ENCODE data around the gene ARHGAP26.

The ARHGAP26 gene

GRCh38 chr5:143037708-143038107 is 267.5 kb downstream of the ARHGAP26 start:
- no peak for DNase-seq (ENCODE audit: low spot score)

GRCh38 chr5:143040622-143041021 is 270.4 kb downstream of the ARHGAP26 start:
- TF ChIP-seq CTCF (IDR thresholded peaks at IDR 0.05) = no peak
- Histone ChIP-seq H3K27ac (no peak overlapping the region), H3K4me3 (no peak overlapping the region)
- no peak for DNase-seq (ENCODE audit: low spot score)

More at GRCh38 chr5:143037708-143038107, 267.5 kb downstream of the ARHGAP26 start:
- TF ChIP-seq CTCF (IDR thresholded peaks at IDR 0.05) = no peak
- Histone ChIP-seq H3K4me3 (no peak overlapping the region), H3K27ac (no peak overlapping the region)

GRCh38 chr5:143041461-143041860 is 271.3 kb downstream of the ARHGAP26 start:
- no peak overlapping the region for H3K27ac ChIP-seq
- TF ChIP-seq CTCF (IDR thresholded peaks at IDR 0.05) = no peak
- no peak overlapping the region for H3K4me3 ChIP-seq
- no peak for DNase-seq (ENCODE audit: low spot score)

GRCh38 chr5:143041972-143042770 is 272.0 kb downstream of the ARHGAP26 start:
- no peak for TF ChIP-seq CTCF (IDR thresholded peaks at IDR 0.05)
- no peak for DNase-seq (ENCODE audit: low spot score)
- H3K4me3 ChIP-seq = no peak overlapping the region
- H3K27ac ChIP-seq = peak overlapping the region in 1 of 2 donors; percentile 20

GRCh38 chr5:143044265-143044664 is 274.1 kb downstream of the ARHGAP26 start:
- DNase-seq (ENCODE audit: low spot score) = no peak
- no peak for TF ChIP-seq CTCF (IDR thresholded peaks at IDR 0.05)
- Histone ChIP-seq H3K4me3 (no peak overlapping the region), H3K27ac (no peak overlapping the region)

- TF ChIP-seq CTCF (IDR thresholded peaks at IDR 0.05) = no peak
- no peak for DNase-seq (ENCODE audit: low spot score)
- H3K4me3 ChIP-seq = no peak overlapping the region
- no peak overlapping the region for H3K27ac ChIP-seq
Observed at GRCh38 chr5:143045062-143045461, 274.9 kb downstream of the ARHGAP26 start.

- no peak for DNase-seq (ENCODE audit: low spot score)
- Histone ChIP-seq H3K27ac (no peak overlapping the region), H3K4me3 (no peak overlapping the region)
- no peak for TF ChIP-seq CTCF (IDR thresholded peaks at IDR 0.05)
Observed at GRCh38 chr5:143046314-143046713, 276.1 kb downstream of the ARHGAP26 start.
